H9 (cell line): Measurements from ENCODE around the gene MAPRE3. TPM values are rescaled to one million over a fixed set of nuclear protein-coding genes. Genes with fewer than 3 reads are reported as not detected.

Source experiments
- DNase-seq: peaks from one replicate; pipeline ENCODE4 v3.0.0-alpha.2; 2017
- H2AFZ ChIP-seq: one replicate; pipeline ENCODE4 v1.6.1; 2013; ENCODE audit warnings: mild to moderate bottlenecking, low read length, control low read depth, moderate library complexity
- H2AK5ac ChIP-seq: 2 replicates; pipeline ENCODE4 v1.6.1; 2013; ENCODE audit warnings: low read length, control low read depth, mixed read lengths; ENCODE audit not compliant: insufficient read length
- H2BK120ac ChIP-seq: one replicate; pipeline ENCODE4 v1.6.1; 2013; ENCODE audit warnings: low read depth, mild to moderate bottlenecking, low read length, control low read depth, inconsistent platforms; ENCODE audit not compliant: poor library complexity, severe bottlenecking
- H2BK12ac ChIP-seq: 2 replicates; pipeline ENCODE4 v1.6.1; 2013; ENCODE audit warnings: low read length, control low read depth, mixed read lengths, low read depth; ENCODE audit not compliant: insufficient read length
- H2BK15ac ChIP-seq: 2 replicates; pipeline ENCODE4 v1.6.1; 2013; ENCODE audit warnings: low read depth, low read length, control low read depth
- H2BK20ac ChIP-seq: one replicate; pipeline ENCODE4 v1.6.1; 2013; ENCODE audit warnings: low read depth, mild to moderate bottlenecking, low read length, control low read depth, inconsistent platforms; ENCODE audit not compliant: poor library complexity, severe bottlenecking
- H2BK5ac ChIP-seq: 2 replicates; pipeline ENCODE4 v1.6.1; 2013; ENCODE audit warnings: low read length, control low read depth, mixed read lengths; ENCODE audit not compliant: insufficient read length
- H3K14ac ChIP-seq: 2 replicates; pipeline ENCODE4 v1.6.1; 2013; ENCODE audit warnings: low read length, control low read depth; ENCODE audit not compliant: insufficient read depth
- H3K18ac ChIP-seq: 2 replicates; pipeline ENCODE4 v1.6.1; 2013; ENCODE audit warnings: low read depth, mild to moderate bottlenecking, mixed read lengths, low read length, control low read depth; ENCODE audit not compliant: insufficient read length
- H3K23ac ChIP-seq: 2 replicates; pipeline ENCODE4 v1.6.1; 2013; ENCODE audit warnings: low read length, control low read depth, mixed read lengths, low read depth; ENCODE audit not compliant: insufficient read length
- H3K23me2 ChIP-seq: 2 replicates; pipeline ENCODE4 v1.6.1; 2013; ENCODE audit warnings: low read depth, mild to moderate bottlenecking, mixed read lengths, low read length, control low read depth; ENCODE audit not compliant: insufficient read length, poor library complexity, severe bottlenecking
- H3K27ac ChIP-seq: 2 replicates; pipeline ENCODE4 v1.5.1; 2013; ENCODE audit warnings: low read length, control low read depth, mixed read lengths, low read depth; ENCODE audit not compliant: insufficient read length
- H3K27me3 ChIP-seq: 2 replicates; pipeline ENCODE4 v1.6.1; 2013; ENCODE audit warnings: low read length, control low read depth, inconsistent platforms; ENCODE audit not compliant: insufficient read depth
- H3K4ac ChIP-seq: 2 replicates; pipeline ENCODE4 v1.6.1; 2013; ENCODE audit warnings: low read depth, mild to moderate bottlenecking, control low read depth, inconsistent platforms, low read length, moderate library complexity
- H3K4me1 ChIP-seq: 2 replicates; pipeline ENCODE4 v1.6.1; 2013; ENCODE audit warnings: low read length, control low read depth, inconsistent platforms; ENCODE audit not compliant: insufficient read depth
- H3K4me2 ChIP-seq: 2 replicates; pipeline ENCODE4 v1.6.1; 2013; ENCODE audit warnings: low read length, control low read depth, mixed read lengths; ENCODE audit not compliant: insufficient read length, insufficient read depth
- H3K56ac ChIP-seq: 2 replicates; pipeline ENCODE4 v1.6.1; 2013; ENCODE audit warnings: low read depth, mild to moderate bottlenecking, mixed read lengths, low read length, control low read depth; ENCODE audit not compliant: insufficient read length
- H3K79me1 ChIP-seq: 2 replicates; pipeline ENCODE4 v1.6.1; 2013; ENCODE audit warnings: low read depth, mild to moderate bottlenecking, moderate library complexity, low read length, control low read depth, inconsistent platforms; ENCODE audit not compliant: insufficient read depth, poor library complexity, severe bottlenecking
- H3K79me2 ChIP-seq: 2 replicates; pipeline ENCODE4 v1.6.1; 2013; ENCODE audit warnings: low read length, control low read depth, inconsistent platforms; ENCODE audit not compliant: insufficient read depth
- H3K9ac ChIP-seq: 2 replicates; pipeline ENCODE4 v1.6.1; 2013; ENCODE audit warnings: low read length, control low read depth, mixed read lengths; ENCODE audit not compliant: insufficient read length; ENCODE audit errors: extremely low read depth
- H3K9me3 ChIP-seq: one replicate; pipeline ENCODE4 v1.6.1; 2013; ENCODE audit warnings: low read depth, low read length, inconsistent platforms; ENCODE audit not compliant: control insufficient read depth
- H3T11ph ChIP-seq: one replicate; pipeline ENCODE4 v1.6.1; 2013; ENCODE audit warnings: mild to moderate bottlenecking, low read length, control low read depth, inconsistent platforms
- H4K20me1 ChIP-seq: one replicate; pipeline ENCODE4 v1.6.1; 2013; ENCODE audit not compliant: control insufficient read depth, insufficient read length, insufficient read depth
- H4K5ac ChIP-seq: 2 replicates; pipeline ENCODE4 v1.6.1; 2013; ENCODE audit warnings: low read depth, mild to moderate bottlenecking, mixed read lengths, low read length, control low read depth; ENCODE audit not compliant: insufficient read length
- H4K8ac ChIP-seq: replicated peaks from 2 replicates; pipeline ENCODE4 v1.6.1; 2013; ENCODE audit warnings: low read length, control low read depth, mixed read lengths, low read depth; ENCODE audit not compliant: insufficient read length
- H4K91ac ChIP-seq: 2 replicates; pipeline ENCODE4 v1.6.1; 2013; ENCODE audit warnings: low read depth, mild to moderate bottlenecking, moderate library complexity, mixed read lengths, low read length, control low read depth; ENCODE audit not compliant: insufficient read length
- H3K27ac Mint-ChIP-seq, 3 experiments: 2 replicates in 2 of 3; 3 replicates in 1 of 3; pipeline ENCODE4 v1.8.0; 2020 to 2021; ENCODE audit warnings: mixed read lengths in 3 of 3, mild to moderate bottlenecking in 1 of 3, moderate library complexity in 1 of 3
- H3K27me3 Mint-ChIP-seq: 2 replicates; pipeline ENCODE4 v1.8.0; 2021; ENCODE audit warnings: low read depth, mild to moderate bottlenecking, moderate library complexity, mixed read lengths
- H3K36me3 Mint-ChIP-seq, 3 experiments: 2 replicates in 2 of 3; 3 replicates in 1 of 3; pipeline ENCODE4 v1.8.0; 2020 to 2021; ENCODE audit warnings: low read depth in 3 of 3, mixed read lengths in 3 of 3; ENCODE audit not compliant: insufficient read depth in 1 of 3
- H3K4me1 Mint-ChIP-seq, 2 experiments: 2 replicates each; pipeline ENCODE4 v1.8.0; 2020; ENCODE audit warnings: mixed read lengths in 2 of 2
- H3K4me3 Mint-ChIP-seq, 2 experiments: 2 replicates in 1 of 2; 3 replicates in 1 of 2; pipeline ENCODE4 v1.8.0; 2020 to 2021; ENCODE audit warnings: mild to moderate bottlenecking in 2 of 2, mixed read lengths in 2 of 2, moderate library complexity in 1 of 2
- H3K9me3 Mint-ChIP-seq, 2 experiments: 2 replicates in 1 of 2; 3 replicates in 1 of 2; pipeline ENCODE4 v1.8.0; 2020; ENCODE audit warnings: mild to moderate bottlenecking in 2 of 2, mixed read lengths in 2 of 2, moderate library complexity in 1 of 2
- WGBS: extraction: QIAGEN DNeasy Blood & Tissue Kit; methylation state at CpG from one replicate; pipeline ENCODE4 v1.1.7; 2013; ENCODE audit warnings: missing lambda C conversion rate, low lambda C conversion rate, mixed read lengths; ENCODE audit not compliant: insufficient read length; ENCODE audit errors: extremely low coverage; 5-methylcytosine and 5-hydroxymethylcytosine counted together
- total RNA-seq: library from RNA; stranded (reverse); gene quantifications from 2 replicates; pipeline ENCODE4 v1.2.1, GENCODE V29; 2021
- TF ChIP-seq, protein P1 (sequence below): fragments of 200-600 bp; sonication (generic); conservative IDR thresholded peaks from 3 replicates; pipeline ENCODE4 v1.8.0; 2021; ENCODE audit warnings: antibody characterized with exemption, mild to moderate bottlenecking

MAPRE3 gene
- total RNA-seq, 1 experiment from 2014 or later, result 2.0 TPM

DNA sequence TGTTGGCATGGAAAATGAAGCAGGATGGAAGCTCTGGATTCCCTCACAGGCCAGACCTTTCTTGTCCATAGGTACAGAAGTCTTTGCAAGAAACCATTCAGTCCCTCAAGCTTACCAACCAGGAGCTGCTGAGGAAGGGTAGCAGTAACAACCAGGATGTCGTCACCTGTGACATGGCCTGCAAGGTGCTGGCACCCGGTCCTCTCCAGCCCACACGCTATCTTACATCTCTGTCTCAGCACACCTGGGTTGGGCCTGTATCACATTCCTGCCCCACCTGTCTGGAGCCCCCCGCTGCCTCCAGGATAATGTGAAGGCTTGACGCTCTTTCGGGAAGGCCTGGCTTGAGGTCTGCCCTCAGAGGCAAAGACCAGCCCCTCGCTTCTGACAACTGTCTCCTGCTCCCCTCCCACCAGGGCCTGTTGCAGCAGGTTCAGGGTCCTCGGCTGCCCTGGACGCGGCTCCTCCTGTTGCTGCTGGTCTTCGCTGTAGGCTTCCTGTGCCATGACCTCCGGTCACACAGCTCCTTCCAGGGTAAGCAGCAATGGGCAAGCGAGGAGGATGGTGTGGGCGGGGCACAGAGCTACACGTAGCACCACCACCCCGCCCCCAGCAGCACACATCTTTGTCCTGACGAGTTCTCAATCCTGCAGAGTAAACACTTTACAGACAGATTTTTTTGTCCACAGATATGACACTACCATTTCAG lies 68.3 kb downstream of the MAPRE3 start:
- H2BK15ac ChIP-seq, result no peak overlapping the region
- no peaks in the 10 kb centered on the region for H3K79me1 ChIP-seq
- H3K56ac ChIP-seq, result no peak overlapping the region
- no peak overlapping the region for H3K27ac ChIP-seq
- no peak overlapping the region for H3K23ac ChIP-seq
- no CpG with 5 or more reads among the region's 17 CpGs for WGBS
- Mint-ChIP-seq H3K9me3 (no peaks in the 10 kb centered on the region), H3K4me3 (peak overlapping the region in 1 of 2 experiments; percentile 44; a peak in 1 of 5 replicates), H3K36me3 (peaks cover 24 to 85% (median 79%) of the 10 kb centered on the region in 3 experiments), H3K27ac (peak overlapping the region in 1 of 3 experiments; percentile 22; a peak in 1 of 7 replicates), H3K27me3 (no peaks in the 10 kb centered on the region), H3K4me1 (peaks cover 5 to 9% of the 10 kb centered on the region in 2 experiments)
- no peak overlapping the region for H4K91ac ChIP-seq
- H3K14ac ChIP-seq, result no peak overlapping the region
- H2BK120ac ChIP-seq, result no peak overlapping the region
- H3K18ac ChIP-seq, result no peak overlapping the region
- H2AFZ ChIP-seq, result no peak overlapping the region
- H3K27me3 ChIP-seq, result no peaks in the 10 kb centered on the region
- H3K4me2 ChIP-seq, result no peak overlapping the region
- no peak overlapping the region for H2BK12ac ChIP-seq
- H2BK20ac ChIP-seq, result no peak overlapping the region
- H3K79me2 ChIP-seq, result no peaks in the 10 kb centered on the region
- H4K5ac ChIP-seq, result no peak overlapping the region
- H3K4me1 ChIP-seq, result no peaks in the 10 kb centered on the region
- peaks cover 3% of the 10 kb centered on the region for H4K20me1 ChIP-seq
- TF ChIP-seq, protein P1, sequence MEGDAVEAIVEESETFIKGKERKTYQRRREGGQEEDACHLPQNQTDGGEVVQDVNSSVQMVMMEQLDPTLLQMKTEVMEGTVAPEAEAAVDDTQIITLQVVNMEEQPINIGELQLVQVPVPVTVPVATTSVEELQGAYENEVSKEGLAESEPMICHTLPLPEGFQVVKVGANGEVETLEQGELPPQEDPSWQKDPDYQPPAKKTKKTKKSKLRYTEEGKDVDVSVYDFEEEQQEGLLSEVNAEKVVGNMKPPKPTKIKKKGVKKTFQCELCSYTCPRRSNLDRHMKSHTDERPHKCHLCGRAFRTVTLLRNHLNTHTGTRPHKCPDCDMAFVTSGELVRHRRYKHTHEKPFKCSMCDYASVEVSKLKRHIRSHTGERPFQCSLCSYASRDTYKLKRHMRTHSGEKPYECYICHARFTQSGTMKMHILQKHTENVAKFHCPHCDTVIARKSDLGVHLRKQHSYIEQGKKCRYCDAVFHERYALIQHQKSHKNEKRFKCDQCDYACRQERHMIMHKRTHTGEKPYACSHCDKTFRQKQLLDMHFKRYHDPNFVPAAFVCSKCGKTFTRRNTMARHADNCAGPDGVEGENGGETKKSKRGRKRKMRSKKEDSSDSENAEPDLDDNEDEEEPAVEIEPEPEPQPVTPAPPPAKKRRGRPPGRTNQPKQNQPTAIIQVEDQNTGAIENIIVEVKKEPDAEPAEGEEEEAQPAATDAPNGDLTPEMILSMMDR, result no peak
- DNase-seq, result no peak
- H3K9ac ChIP-seq, result no peak overlapping the region
- no peak overlapping the region for H2BK5ac ChIP-seq
- H3K23me2 ChIP-seq, result no peaks in the 10 kb centered on the region
- no peak overlapping the region for H4K8ac ChIP-seq
- no peaks in the 10 kb centered on the region for H3K9me3 ChIP-seq
- no peak overlapping the region for H3K4ac ChIP-seq
- H3T11ph ChIP-seq, result no peak overlapping the region
- H2AK5ac ChIP-seq, result no peak overlapping the region
